HL-60 (cell line): Measurements from ENCODE around the gene NYAP1.

Experiments
- DNase-seq, 2 experiments: peaks; one replicate each; pipeline ENCODE4 v3.0.0-alpha.2; 2010 to 2020; ENCODE audit warnings: low read depth in 1 of 2, low spot score in 1 of 2
- H3K27ac ChIP-seq: fragments of 250-450 bp; sonication (Bioruptor Pico); replicated peaks from 2 replicates; pipeline ENCODE4 v1.5.1; 2020; ENCODE audit warnings: mild to moderate bottlenecking, moderate library complexity
- H3K27me3 ChIP-seq: fragments of 250-450 bp; sonication (Bioruptor Pico); 2 replicates; pipeline ENCODE4 v1.5.1; 2021; ENCODE audit warnings: mild to moderate bottlenecking, moderate library complexity; ENCODE audit not compliant: insufficient read depth, poor library complexity, severe bottlenecking
- H3K4me3 ChIP-seq: replicated peaks from 2 replicates; pipeline ENCODE4 v1.5.1; 2011; ENCODE audit warnings: mild to moderate bottlenecking, control low read depth, low read length; ENCODE audit not compliant: insufficient read depth
- CTCF ChIP-seq: IDR thresholded peaks from one replicate; pipeline ENCODE4 v1.5.1; 2011; ENCODE audit warnings: low read length, control low read depth, inconsistent platforms; ENCODE audit not compliant: insufficient read depth
- GABPA ChIP-seq: IDR thresholded peaks from 2 replicates; pipeline ENCODE4 v1.6.1; 2012; ENCODE audit warnings: low read depth
- POLR2AphosphoS5 ChIP-seq: IDR thresholded peaks from 2 replicates; pipeline ENCODE4 v1.6.1; 2012; ENCODE audit warnings: low read depth
- REST ChIP-seq: IDR thresholded peaks from 2 replicates; pipeline ENCODE4 v1.6.1; 2012; ENCODE audit warnings: low read depth; ENCODE audit not compliant: insufficient replicate concordance
- SPI1 ChIP-seq: IDR thresholded peaks from 2 replicates; pipeline ENCODE4 v1.6.1; 2012; ENCODE audit warnings: low read depth, mild to moderate bottlenecking, borderline replicate concordance

The NYAP1 gene

GRCh38 chr7:100504887-100505611 lies 21.3 kb downstream of the NYAP1 start:
- Histone ChIP-seq H3K4me3 (no peak overlapping the region), H3K27ac (no peak overlapping the region), H3K27me3 (peaks cover 7% of the 10 kb centered on the region)
- no peak for DNase-seq
- TF ChIP-seq SPI1 (no peak), POLR2AphosphoS5 (no peak), GABPA (no peak), CTCF (no peak), REST (no peak)

GRCh38 chr7:100506356-100506923 lies 22.7 kb downstream of the NYAP1 start:
- Histone ChIP-seq H3K27ac (no peak overlapping the region), H3K4me3 (no peak overlapping the region), H3K27me3 (peaks cover 7% of the 10 kb centered on the region)
- DNase-seq = no peak
- TF ChIP-seq SPI1 (no peak), POLR2AphosphoS5 (no peak), GABPA (no peak), REST (no peak), CTCF (no peak)

GRCh38 chr7:100509231-100509630 lies 25.5 kb downstream of the NYAP1 start:
- Histone ChIP-seq H3K27ac (no peak overlapping the region), H3K27me3 (no peaks in the 10 kb centered on the region), H3K4me3 (no peak overlapping the region)
- no peak for DNase-seq
- TF ChIP-seq POLR2AphosphoS5 = no peak
- no peak for TF ChIP-seq REST
- TF ChIP-seq SPI1 = no peak
- no peak for TF ChIP-seq CTCF
- no peak for TF ChIP-seq GABPA
